Measurements from ENCODE around the gene MYOCOS. TPM values are rescaled to one million over a fixed set of nuclear protein-coding genes. Genes with fewer than 3 reads are reported as not detected.
A peak's percentile ranks its signal among the peaks of the same experiment; 100 is the strongest.

MYOCOS gene
- total and polyA plus RNA-seq, 9 of the 15 experiments (the other 6 are each of a cell fraction or from before 2014, with no cell fraction given) = 0.07 TPM; not detected in 7

DNA sequence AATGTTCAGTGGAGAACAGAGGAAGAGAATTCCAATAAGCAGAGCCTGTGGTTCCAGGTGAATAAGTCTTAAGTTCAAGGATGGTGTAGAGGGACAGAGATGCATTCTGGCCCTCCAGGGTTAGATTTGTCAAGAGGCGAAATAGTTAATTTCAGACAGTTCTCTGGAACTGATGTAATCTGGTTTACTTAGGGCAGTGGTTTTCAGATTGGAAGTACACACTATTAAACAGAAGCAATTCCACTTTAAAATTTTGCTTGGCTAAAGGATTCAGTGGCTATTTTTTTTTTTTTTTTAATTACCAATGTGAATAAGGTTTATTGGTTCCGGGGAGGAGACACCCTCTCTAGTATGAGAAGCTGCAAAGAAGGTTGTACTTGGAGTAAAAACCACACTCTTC lies 25.3 kb upstream of the MYOCOS start (continued):
- TF ChIP-seq ESRRB (CRISPR knock-in tag; IDR thresholded peaks at IDR 0.05; ENCODE audit: borderline replicate concordance) (no peak), MCM2 (IDR thresholded peaks at IDR 0.05; ENCODE audit: low read depth) (no peak), ZNF436 (CRISPR knock-in tag; IDR thresholded peaks at IDR 0.05) (no peak), NCOA6 (IDR thresholded peaks at IDR 0.05) (no peak), PRPF4 (IDR thresholded peaks at IDR 0.05; ENCODE audit: insufficient read depth, low read depth, low read length, poor library complexity, severe bottlenecking) (no peak)
- TF ChIP-seq, protein P1, sequence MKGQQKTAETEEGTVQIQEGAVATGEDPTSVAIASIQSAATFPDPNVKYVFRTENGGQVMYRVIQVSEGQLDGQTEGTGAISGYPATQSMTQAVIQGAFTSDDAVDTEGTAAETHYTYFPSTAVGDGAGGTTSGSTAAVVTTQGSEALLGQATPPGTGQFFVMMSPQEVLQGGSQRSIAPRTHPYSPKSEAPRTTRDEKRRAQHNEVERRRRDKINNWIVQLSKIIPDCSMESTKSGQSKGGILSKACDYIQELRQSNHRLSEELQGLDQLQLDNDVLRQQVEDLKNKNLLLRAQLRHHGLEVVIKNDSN (CRISPR knock-in tag; IDR thresholded peaks at IDR 0.05) = no peak
- TF ChIP-seq, protein P2, sequence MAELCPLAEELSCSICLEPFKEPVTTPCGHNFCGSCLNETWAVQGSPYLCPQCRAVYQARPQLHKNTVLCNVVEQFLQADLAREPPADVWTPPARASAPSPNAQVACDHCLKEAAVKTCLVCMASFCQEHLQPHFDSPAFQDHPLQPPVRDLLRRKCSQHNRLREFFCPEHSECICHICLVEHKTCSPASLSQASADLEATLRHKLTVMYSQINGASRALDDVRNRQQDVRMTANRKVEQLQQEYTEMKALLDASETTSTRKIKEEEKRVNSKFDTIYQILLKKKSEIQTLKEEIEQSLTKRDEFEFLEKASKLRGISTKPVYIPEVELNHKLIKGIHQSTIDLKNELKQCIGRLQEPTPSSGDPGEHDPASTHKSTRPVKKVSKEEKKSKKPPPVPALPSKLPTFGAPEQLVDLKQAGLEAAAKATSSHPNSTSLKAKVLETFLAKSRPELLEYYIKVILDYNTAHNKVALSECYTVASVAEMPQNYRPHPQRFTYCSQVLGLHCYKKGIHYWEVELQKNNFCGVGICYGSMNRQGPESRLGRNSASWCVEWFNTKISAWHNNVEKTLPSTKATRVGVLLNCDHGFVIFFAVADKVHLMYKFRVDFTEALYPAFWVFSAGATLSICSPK (IDR thresholded peaks at IDR 0.05; ENCODE audit: borderline replicate concordance) = no peak

DNA sequence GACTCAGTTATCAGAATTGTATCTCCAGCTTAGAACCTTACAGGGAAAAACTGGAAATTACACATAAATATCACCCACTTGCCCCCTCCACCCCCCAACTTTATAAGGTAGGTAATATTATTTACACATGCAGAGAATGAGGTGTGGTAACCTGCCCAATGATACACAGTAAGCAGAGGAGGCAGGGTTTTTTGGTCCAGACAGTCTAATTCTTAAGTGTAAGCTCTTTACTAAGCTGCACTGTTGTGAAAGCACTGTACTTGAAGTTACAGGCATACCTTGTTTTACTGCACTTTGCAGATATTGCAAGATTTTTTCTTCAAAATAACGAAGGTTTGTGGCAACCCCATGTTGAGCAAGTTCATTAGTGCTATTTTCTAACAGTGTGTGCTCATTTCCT lies 24.8 kb upstream of the MYOCOS start:
- FAIRE-seq (peak; percentile 15), DNase-seq (ENCODE audit: extremely low read depth in 1 of 4, low spot score in 3 of 4) (no peak), ATAC-seq (peak; percentile 21; the same call in 2 of the 3 replicates)
- POLR2A ChIA-PET = interaction anchor here (0.7 kb wide), 1 partner anchor 28 kb away, joined by 3 read pairs; no protein-coding TSS in a partner anchor
- Histone ChIP-seq H3K9me3 (replicated peaks; ENCODE audit: control insufficient read depth, insufficient read depth, low read depth, low read length) (no peaks in the 10 kb centered on the region), H3K4me3 (no peak overlapping the region), H3K27ac (ENCODE audit: extremely low read depth, low read depth, low read length) (no peak overlapping the region), H3K9ac (ENCODE audit: insufficient read depth in 1 of 2, low read depth in 2 of 2, low read length in 2 of 2) (no peak overlapping the region), H4K20me1 (replicated peaks; ENCODE audit: control insufficient read depth, insufficient read depth, low read length) (no peaks in the 10 kb centered on the region), H3K36me3 (ENCODE audit: control insufficient read depth, insufficient read depth, low read length) (peaks cover 11% of the 10 kb centered on the region), H2AFZ (ENCODE audit: low read depth, low read length) (no peak overlapping the region), H3K4me1 (replicated peaks in 1 of 2; ENCODE audit: control insufficient read depth in 2 of 2, insufficient read depth in 2 of 2, low read length in 2 of 2) (no peaks in the 10 kb centered on the region), H3K9me1 (ENCODE audit: control insufficient read depth, insufficient read depth, low read length) (no peaks in the 10 kb centered on the region), H3K27me3 (ENCODE audit: control insufficient read depth in 2 of 2, insufficient read depth in 2 of 2, low read length in 2 of 2) (no peaks in the 10 kb centered on the region), H3K79me2 (ENCODE audit: control insufficient read depth, insufficient read depth, low read length) (no peaks in the 10 kb centered on the region), H3K4me2 (ENCODE audit: insufficient read depth, low read length) (no peak overlapping the region)
- TF ChIP-seq, protein P3, sequence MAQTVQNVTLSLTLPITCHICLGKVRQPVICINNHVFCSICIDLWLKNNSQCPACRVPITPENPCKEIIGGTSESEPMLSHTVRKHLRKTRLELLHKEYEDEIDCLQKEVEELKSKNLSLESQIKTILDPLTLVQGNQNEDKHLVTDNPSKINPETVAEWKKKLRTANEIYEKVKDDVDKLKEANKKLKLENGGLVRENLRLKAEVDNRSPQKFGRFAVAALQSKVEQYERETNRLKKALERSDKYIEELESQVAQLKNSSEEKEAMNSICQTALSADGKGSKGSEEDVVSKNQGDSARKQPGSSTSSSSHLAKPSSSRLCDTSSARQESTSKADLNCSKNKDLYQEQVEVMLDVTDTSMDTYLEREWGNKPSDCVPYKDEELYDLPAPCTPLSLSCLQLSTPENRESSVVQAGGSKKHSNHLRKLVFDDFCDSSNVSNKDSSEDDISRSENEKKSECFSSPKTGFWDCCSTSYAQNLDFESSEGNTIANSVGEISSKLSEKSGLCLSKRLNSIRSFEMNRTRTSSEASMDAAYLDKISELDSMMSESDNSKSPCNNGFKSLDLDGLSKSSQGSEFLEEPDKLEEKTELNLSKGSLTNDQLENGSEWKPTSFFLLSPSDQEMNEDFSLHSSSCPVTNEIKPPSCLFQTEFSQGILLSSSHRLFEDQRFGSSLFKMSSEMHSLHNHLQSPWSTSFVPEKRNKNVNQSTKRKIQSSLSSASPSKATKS (CRISPR knock-in tag; IDR thresholded peaks at IDR 0.05) = no peak
- TF ChIP-seq ZNF41 (CRISPR knock-in tag; conservative IDR thresholded peaks at IDR 0.05) = no peak
- TF ChIP-seq, protein P4, sequence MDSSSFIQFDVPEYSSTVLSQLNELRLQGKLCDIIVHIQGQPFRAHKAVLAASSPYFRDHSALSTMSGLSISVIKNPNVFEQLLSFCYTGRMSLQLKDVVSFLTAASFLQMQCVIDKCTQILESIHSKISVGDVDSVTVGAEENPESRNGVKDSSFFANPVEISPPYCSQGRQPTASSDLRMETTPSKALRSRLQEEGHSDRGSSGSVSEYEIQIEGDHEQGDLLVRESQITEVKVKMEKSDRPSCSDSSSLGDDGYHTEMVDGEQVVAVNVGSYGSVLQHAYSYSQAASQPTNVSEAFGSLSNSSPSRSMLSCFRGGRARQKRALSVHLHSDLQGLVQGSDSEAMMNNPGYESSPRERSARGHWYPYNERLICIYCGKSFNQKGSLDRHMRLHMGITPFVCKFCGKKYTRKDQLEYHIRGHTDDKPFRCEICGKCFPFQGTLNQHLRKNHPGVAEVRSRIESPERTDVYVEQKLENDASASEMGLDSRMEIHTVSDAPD (CRISPR knock-in tag; IDR thresholded peaks at IDR 0.05) = no peak
- no peak for TF ChIP-seq CSDE1 (IDR thresholded peaks at IDR 0.05)
- no peak for TF ChIP-seq ETS2 (tag; IDR thresholded peaks at IDR 0.05; ENCODE audit: borderline replicate concordance, poor library complexity, severe bottlenecking)
- in situ Hi-C loops (cut with MboI) (no loop called here), intact Hi-C loops (cut with micrococcal nuclease) (no loop called here)
- 59% methylated on average over 1 of the region's 1 CpG for WGBS (ENCODE audit: insufficient coverage, low coverage, missing lambda C conversion rate)
- CTCF ChIA-PET (ENCODE audit: low intra/inter-chr PET ratio) = no interaction called here
- BruUV-seq (replicated peaks) = no TSS peak
